Measurements from ENCODE around the gene UBQLNL. TPM values are rescaled to one million over a fixed set of nuclear protein-coding genes. Genes with fewer than 3 reads are reported as not detected.

The UBQLNL gene
- polyA plus RNA-seq (2011; rRNA removed) (0.31 and 0.42 TPM in 2 replicates), polyA minus RNA-seq (2011; rRNA and poly(A)+ RNA removed) (0.30 and 0.51 TPM in 2 replicates)

DNA sequence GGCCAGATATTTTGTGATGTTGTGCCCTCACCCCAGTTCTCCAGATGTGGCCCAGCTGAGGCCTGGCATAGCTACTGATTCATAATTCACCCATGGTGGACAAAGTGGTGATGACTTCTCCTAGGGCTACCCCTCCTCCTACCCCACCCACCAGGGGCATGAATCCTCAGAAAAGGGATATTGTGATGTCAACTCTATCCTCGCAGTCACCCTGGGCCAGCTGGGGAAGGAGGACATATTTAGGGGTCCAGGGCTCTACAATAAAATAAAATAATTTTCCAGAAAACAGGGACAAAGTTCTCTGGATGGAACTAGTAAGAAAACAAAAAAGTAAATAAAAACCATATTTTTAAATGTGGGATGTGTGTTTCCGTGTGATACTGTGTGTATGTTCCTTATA, at the start of gene UBQLNL:
Gene UBQLNL (minus strand): TSS at position 101 of the 400 bp plus-strand sequence. CDS start 258 bp downstream, outside the sequence.
- no peak for TF ChIP-seq CTCF (IDR thresholded peaks at IDR 0.05; ENCODE audit: low read depth, low read length)
- ChIA-PET CTCF (no interaction called here), POLR2A (no interaction called here)
- Histone ChIP-seq H3K27me3 (ENCODE audit: control insufficient read depth, insufficient read depth, low read length) (no peaks in the 10 kb centered on the region), H3K4me3 (ENCODE audit: low read depth, low read length) (no peak within 1 kb of the TSS), H3K27ac (ENCODE audit: low read depth, low read length) (no peak within 1 kb of the TSS), H3K9me3 (ENCODE audit: control insufficient read depth, insufficient read depth, low read length) (no peaks in the 10 kb centered on the region)
- no peak for DNase-seq (ENCODE audit: low read depth, low spot score)

- Histone ChIP-seq H3K9me3 (ENCODE audit: control insufficient read depth, insufficient read depth, low read length) (no peaks in the 10 kb centered on the region), H3K27me3 (ENCODE audit: control insufficient read depth, insufficient read depth, low read length) (no peaks in the 10 kb centered on the region), H3K4me3 (ENCODE audit: low read depth, low read length) (no peak overlapping the region), H3K27ac (ENCODE audit: low read depth, low read length) (no peak overlapping the region)
- ChIA-PET POLR2A (no interaction called here), CTCF (no interaction called here)
- no peak for TF ChIP-seq CTCF (IDR thresholded peaks at IDR 0.05; ENCODE audit: low read depth, low read length)
- DNase-seq (ENCODE audit: low read depth, low spot score) = no peak
Measured at GRCh38 chr11:5564259-5565019, 47.9 kb upstream of the UBQLNL start.

DNA sequence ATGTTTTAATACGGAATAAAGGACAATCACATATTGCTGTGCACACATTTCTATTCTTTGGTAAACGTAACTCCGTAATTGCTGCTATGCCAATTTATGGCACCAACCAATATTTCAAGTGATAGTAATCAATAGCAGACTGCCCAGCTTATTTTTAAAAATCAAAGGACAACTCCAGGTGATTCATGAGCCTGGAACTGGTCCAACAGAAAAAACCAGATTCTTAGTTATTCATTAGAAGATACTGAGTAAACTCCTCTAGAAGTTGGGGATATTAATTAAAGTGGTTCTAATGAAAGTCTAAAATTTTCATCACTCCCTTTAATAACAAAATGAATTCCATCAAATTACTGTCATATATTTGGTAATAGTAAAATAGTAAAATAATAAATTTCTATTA, 41.3 kb upstream of the UBQLNL start:
- ChIA-PET CTCF (no interaction called here), POLR2A (no interaction called here)
- H3K9me3 ChIP-seq (ENCODE audit: control insufficient read depth, insufficient read depth, low read length) = no peaks in the 10 kb centered on the region
- peaks cover 2% of the 10 kb centered on the region for H3K27me3 ChIP-seq (ENCODE audit: control insufficient read depth, insufficient read depth, low read length)
- no peak for DNase-seq (ENCODE audit: low read depth, low spot score)
- no peak for TF ChIP-seq CTCF (IDR thresholded peaks at IDR 0.05; ENCODE audit: low read depth, low read length)
- no peak overlapping the region for H3K27ac ChIP-seq (ENCODE audit: low read depth, low read length)
- no peak overlapping the region for H3K4me3 ChIP-seq (ENCODE audit: low read depth, low read length)

- POLR2A ChIA-PET = no interaction called here
- DNase-seq (ENCODE audit: low read depth, low spot score) = no peak
- Histone ChIP-seq H3K4me3 (ENCODE audit: low read depth, low read length) (no peak overlapping the region), H3K27ac (ENCODE audit: low read depth, low read length) (no peak overlapping the region), H3K27me3 (ENCODE audit: control insufficient read depth, insufficient read depth, low read length) (peaks cover 2% of the 10 kb centered on the region), H3K9me3 (ENCODE audit: control insufficient read depth, insufficient read depth, low read length) (no peaks in the 10 kb centered on the region)
- CTCF ChIA-PET = no interaction called here
- no peak for TF ChIP-seq CTCF (IDR thresholded peaks at IDR 0.05; ENCODE audit: low read depth, low read length)
Measured at GRCh38 chr11:5556596-5557188, 40.2 kb upstream of the UBQLNL start.

- CTCF ChIA-PET = no interaction called here
- no peak for DNase-seq (ENCODE audit: low read depth, low spot score)
Measured at GRCh38 chr11:5553343-5553742, 36.8 kb upstream of the UBQLNL start.

More at GRCh38 chr11:5553343-5553742, 36.8 kb upstream of the UBQLNL start:
- H3K27ac ChIP-seq (ENCODE audit: low read depth, low read length) = no peak overlapping the region
- H3K4me3 ChIP-seq (ENCODE audit: low read depth, low read length) = no peak overlapping the region
- TF ChIP-seq CTCF (IDR thresholded peaks at IDR 0.05; ENCODE audit: low read depth, low read length) = peak; percentile 22; the same call in 1 of the 2 replicates
- H3K9me3 ChIP-seq (ENCODE audit: control insufficient read depth, insufficient read depth, low read length) = no peaks in the 10 kb centered on the region
- peaks cover 2% of the 10 kb centered on the region for H3K27me3 ChIP-seq (ENCODE audit: control insufficient read depth, insufficient read depth, low read length)
- POLR2A ChIA-PET = no interaction called here

Measured in AG04450 (cell line).